SIG-M5 treated with dmso at 0.1 percent for 504 hours (cell line): ENCODE results near the gene MBNL2.

Experiments used
- DNase-seq: peaks from one replicate; lab custom pipeline; 2025; ENCODE audit not compliant: unreplicated experiment; lab: John Stamatoyannopoulos, UW

Gene MBNL2

DNA sequence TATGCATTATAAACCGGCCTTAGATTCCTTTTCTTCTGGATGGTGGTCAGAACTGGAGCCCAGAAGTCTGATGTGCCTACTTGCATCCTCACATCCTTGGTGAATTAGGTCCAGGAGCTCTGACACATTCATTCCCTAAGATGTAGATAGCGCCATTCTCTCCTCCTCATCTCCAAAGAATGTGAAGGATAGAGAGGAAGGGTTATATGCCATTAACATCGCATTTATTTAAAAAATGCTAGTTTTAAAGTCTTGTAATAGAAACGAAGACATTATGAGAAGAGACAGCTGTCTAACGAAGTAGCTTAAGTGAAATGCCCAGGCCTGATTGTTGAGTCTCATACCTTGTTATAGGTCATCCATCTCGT, 9.7 kb downstream of the MBNL2 start:
- DNase-seq, result no peak

DNA sequence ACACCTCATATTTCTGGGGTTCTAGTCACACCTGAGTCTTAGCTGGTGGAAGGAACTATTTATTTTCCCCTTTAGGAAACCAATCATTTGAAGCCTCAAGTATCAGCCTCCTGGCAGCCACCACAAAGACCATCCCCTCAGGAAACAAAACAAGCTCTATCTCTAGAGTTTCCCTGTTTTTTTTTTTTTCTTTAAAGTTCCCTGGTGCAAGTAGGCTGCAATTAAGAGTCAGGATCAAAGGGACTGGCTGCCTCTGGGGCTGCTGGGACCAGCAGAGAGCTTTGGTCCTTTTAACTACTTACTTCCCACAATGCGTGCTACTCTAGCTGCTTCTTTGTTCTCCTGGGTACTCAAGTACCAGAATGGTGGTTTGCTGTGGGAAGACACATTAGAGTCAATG, 11.4 kb downstream of the MBNL2 start:
- DNase-seq, result no peak

GRCh38 chr13:97234236-97234635, 12.1 kb downstream of the MBNL2 start:
- no peak for DNase-seq

DNA sequence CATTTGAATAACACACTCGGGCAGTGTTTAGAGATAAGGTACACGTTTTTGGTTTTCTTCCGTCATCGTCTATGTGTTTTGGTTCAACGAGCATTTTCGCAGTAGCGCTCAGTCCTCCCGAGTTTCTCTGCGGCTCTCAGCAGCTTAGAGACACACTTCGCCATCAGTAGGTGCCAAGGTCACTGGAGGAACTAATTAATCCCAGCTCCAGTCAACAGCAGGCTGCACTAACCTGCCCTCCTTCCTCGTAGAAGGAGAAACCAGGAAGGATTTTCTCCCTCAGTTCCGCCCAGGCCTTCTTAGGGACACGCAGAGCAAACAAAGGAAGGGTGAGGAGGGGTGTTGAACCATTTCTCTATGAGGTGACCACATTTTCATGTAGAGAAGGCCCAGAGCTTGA, 12.6 kb downstream of the MBNL2 start:
- DNase-seq, result no peak

GRCh38 chr13:97235549-97236231, 13.6 kb downstream of the MBNL2 start:
- DNase-seq, result no peak

- DNase-seq, result no peak
Measured at GRCh38 chr13:97237388-97237787, 15.3 kb downstream of the MBNL2 start.

GRCh38 chr13:97238432-97238831, 16.3 kb downstream of the MBNL2 start:
- DNase-seq, result no peak

DNA sequence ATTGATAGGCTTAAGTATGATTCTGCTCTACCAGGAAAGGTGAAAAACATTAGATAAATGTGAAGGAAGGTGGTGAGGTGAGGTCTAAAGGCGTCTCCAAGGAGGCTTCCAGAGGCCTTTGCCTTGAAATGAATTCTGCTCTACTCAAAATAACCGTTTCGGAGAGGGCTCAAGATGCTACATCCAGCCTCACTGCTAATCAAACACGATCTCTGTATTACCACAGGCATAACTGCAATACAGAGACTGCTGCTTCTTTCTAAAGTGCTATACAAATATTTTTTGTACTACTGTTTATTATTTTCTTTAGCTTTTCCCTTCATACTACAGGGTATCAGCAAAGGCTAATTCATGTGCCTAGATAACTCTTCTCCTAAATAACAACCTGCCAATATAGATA, 16.8 kb downstream of the MBNL2 start:
- DNase-seq, result no peak

GRCh38 chr13:97239306-97239705, 17.2 kb downstream of the MBNL2 start:
- DNase-seq, result no peak

DNA sequence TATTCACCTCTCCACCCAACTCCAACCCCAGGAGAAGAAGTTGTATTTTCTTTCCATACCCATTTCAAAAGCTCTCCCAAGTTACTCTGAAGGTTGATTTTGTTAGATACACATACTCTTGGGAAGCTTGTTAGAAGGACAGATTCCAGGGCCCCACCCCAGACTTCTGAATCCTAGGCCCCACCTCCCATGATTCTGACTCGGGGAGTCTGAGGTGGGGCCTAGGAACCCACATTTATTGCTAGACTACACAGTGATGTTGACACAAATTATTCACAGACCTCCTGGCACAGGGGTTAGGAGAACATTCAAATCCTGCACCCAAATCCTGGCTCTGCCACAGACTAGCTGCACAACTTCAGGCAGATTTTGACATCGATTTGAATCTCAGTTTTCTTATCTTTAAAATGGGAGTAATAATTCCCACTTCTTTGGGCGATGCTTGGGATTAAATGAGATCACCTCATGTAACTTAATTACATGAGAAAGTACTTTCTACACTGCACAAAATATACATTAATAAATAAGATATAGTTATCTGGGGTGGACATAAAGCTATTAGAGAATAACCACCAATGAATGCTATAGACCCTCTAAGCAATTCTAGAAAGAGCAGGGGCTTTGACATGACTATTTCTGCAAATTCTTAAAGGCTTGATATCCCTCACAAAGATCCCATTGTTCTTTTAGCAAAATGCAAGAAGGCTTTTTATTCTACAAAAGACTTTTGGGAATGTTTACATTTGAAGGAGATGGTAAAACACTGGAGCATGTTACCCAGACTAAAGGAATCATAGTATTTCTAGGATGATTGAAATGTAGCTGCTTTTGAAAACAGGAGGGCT, 18.0 kb downstream of the MBNL2 start:
- DNase-seq, result no peak

GRCh38 chr13:97240788-97241734, 18.9 kb downstream of the MBNL2 start:
- DNase-seq, result no peak

DNA sequence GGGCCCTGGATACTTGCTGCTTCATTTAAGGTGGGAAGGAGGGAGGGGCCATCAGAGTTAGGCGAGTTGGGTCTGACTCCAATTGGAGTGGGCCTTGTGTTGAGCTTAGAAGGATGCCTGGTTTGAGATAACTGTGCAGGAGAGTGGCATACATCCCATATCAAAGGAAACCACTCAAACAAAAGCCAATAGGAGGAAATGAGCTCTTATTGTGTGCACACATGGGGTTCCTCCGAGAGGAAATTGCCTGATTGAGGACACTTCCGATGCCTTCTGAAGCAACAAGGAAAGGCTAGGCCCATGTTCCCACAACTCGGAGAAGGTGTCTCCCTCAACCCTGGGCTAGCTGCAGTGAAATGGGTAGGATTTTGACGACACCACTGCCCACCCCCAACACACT, 19.6 kb downstream of the MBNL2 start:
- DNase-seq, result no peak

GRCh38 chr13:97242755-97243497, 20.8 kb downstream of the MBNL2 start:
- no peak for DNase-seq

GRCh38 chr13:97243915-97244781, 22.0 kb downstream of the MBNL2 start:
- DNase-seq, result no peak

- DNase-seq, result no peak
Measured at GRCh38 chr13:97245011-97245410, 22.9 kb downstream of the MBNL2 start.

GRCh38 chr13:97246596-97247158, 24.5 kb downstream of the MBNL2 start:
- no peak for DNase-seq

- DNase-seq, result no peak
Measured at GRCh38 chr13:97248243-97248642, 26.1 kb downstream of the MBNL2 start.

GRCh38 chr13:97249093-97249795, 27.1 kb downstream of the MBNL2 start:
- no peak for DNase-seq
